ENCODE results near the gene C1GALT1. TPM values are rescaled to one million over a fixed set of nuclear protein-coding genes. Genes with fewer than 3 reads are reported as not detected.

C1GALT1 gene
- total and polyA plus RNA-seq, 9 of the 15 experiments (the other 6 are each of a cell fraction or from before 2014, with no cell fraction given): 5.0 to 33.2 (median 24.1) TPM

DNA sequence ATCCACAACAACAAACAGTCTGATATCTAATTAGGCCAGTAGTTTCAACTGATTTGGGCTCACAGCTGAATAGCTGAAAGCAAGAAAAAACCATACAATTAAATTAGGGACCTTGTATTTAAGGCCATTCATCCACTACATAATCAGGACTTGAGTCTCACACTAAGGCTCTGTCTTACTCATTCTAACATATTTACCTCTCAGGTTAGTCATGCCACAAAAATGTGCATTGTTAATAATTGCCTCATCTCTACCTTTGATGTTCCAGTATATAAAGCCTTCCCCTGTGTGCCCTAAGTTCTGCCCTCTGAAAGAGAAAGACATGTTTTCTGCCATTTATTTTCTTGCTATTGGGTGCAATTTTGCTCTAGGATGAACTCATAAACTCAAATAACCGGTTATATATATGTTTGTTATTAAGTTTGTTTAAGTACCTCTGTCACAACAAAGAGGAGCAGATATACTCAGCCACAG lies 5.3 kb upstream of the C1GALT1 start:
- BruUV-seq (replicated peaks): no TSS peak
- WGBS (ENCODE audit: insufficient coverage, low coverage, missing lambda C conversion rate): 36% methylated on average over 1 of the region's 1 CpG
- in situ Hi-C loops (cut with MboI) (no loop called here), intact Hi-C loops (cut with micrococcal nuclease) (no loop called here)
- Histone ChIP-seq H3K4me2 (ENCODE audit: insufficient read depth, low read length) (no peak overlapping the region), H3K4me1 (replicated peaks in 1 of 2; ENCODE audit: control insufficient read depth in 2 of 2, insufficient read depth in 2 of 2, low read length in 2 of 2) (peaks cover 0 to 20% of the 10 kb centered on the region in 2 experiments; a peak in 3 of 5 replicates), H3K27ac (ENCODE audit: extremely low read depth, low read depth, low read length) (no peak overlapping the region), H3K27me3 (ENCODE audit: control insufficient read depth in 2 of 2, insufficient read depth in 2 of 2, low read length in 2 of 2) (no peaks in the 10 kb centered on the region), H4K20me1 (replicated peaks; ENCODE audit: control insufficient read depth, insufficient read depth, low read length) (no peaks in the 10 kb centered on the region), H3K9me1 (ENCODE audit: control insufficient read depth, insufficient read depth, low read length) (no peaks in the 10 kb centered on the region), H3K4me3 (no peak overlapping the region), H3K36me3 (ENCODE audit: control insufficient read depth, insufficient read depth, low read length) (no peaks in the 10 kb centered on the region), H3K9ac (ENCODE audit: insufficient read depth in 1 of 2, low read depth in 2 of 2, low read length in 2 of 2) (peak overlapping the region in 1 of 2 experiments; percentile 2; a peak in 1 of 4 replicates), H3K79me2 (ENCODE audit: control insufficient read depth, insufficient read depth, low read length) (no peaks in the 10 kb centered on the region), H2AFZ (ENCODE audit: low read depth, low read length) (peak overlapping the region; percentile 85), H3K9me3 (replicated peaks; ENCODE audit: control insufficient read depth, insufficient read depth, low read depth, low read length) (no peaks in the 10 kb centered on the region)
- POLR2A ChIA-PET: no interaction called here
- ATAC-seq (no peak), FAIRE-seq (no peak), DNase-seq (ENCODE audit: extremely low read depth in 1 of 4, low spot score in 3 of 4) (no peak)
- CTCF ChIA-PET (ENCODE audit: low intra/inter-chr PET ratio): no interaction called here
- TF ChIP-seq ZNF311 (CRISPR knock-in tag; IDR thresholded peaks at IDR 0.05) (no peak), YY1 (IDR thresholded peaks at IDR 0.05; ENCODE audit: borderline replicate concordance in 1 of 3, control insufficient read depth in 1 of 3, extremely low read depth in 1 of 3, insufficient read depth in 3 of 3, insufficient read length in 1 of 3, insufficient replicate concordance in 2 of 3, low read depth in 1 of 3, low read length in 2 of 3) (no peak), SRSF7 (optimal IDR thresholded peaks at IDR 0.05; ENCODE audit: low read depth, low read length) (no peak), BRD9 (IDR thresholded peaks at IDR 0.05; ENCODE audit: low read depth, partially characterized antibody) (no peak), POLR2AphosphoS5 (IDR thresholded peaks at IDR 0.05; ENCODE audit: control insufficient read depth, insufficient read depth, low read depth, low read length) (no peak), BCOR (IDR thresholded peaks at IDR 0.05) (no peak), MTA2 (IDR thresholded peaks at IDR 0.05; ENCODE audit: low read depth) (no peak), ZNF354B (CRISPR knock-in tag; IDR thresholded peaks at IDR 0.05) (no peak), LARP7 (IDR thresholded peaks at IDR 0.05) (no peak), ZNF133 (CRISPR knock-in tag; IDR thresholded peaks at IDR 0.05) (no peak), SOX6 (IDR thresholded peaks at IDR 0.05) (peak; percentile 21; the same call in 1 of the 2 replicates), RAD51 (IDR thresholded peaks at IDR 0.05; ENCODE audit: borderline replicate concordance, low read depth) (no peak), ARID1B (IDR thresholded peaks at IDR 0.05) (peak; percentile 19; the same call in 1 of the 2 replicates), MAFK (IDR thresholded peaks at IDR 0.05; ENCODE audit: low read length) (no peak), PML (IDR thresholded peaks at IDR 0.05; ENCODE audit: low read length) (no peak), FOSL1 (tag; conservative IDR thresholded peaks at IDR 0.05) (peak; percentile 65)
- TF ChIP-seq, protein P1, sequence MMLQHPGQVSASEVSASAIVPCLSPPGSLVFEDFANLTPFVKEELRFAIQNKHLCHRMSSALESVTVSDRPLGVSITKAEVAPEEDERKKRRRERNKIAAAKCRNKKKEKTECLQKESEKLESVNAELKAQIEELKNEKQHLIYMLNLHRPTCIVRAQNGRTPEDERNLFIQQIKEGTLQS (IDR thresholded peaks at IDR 0.05): peak; percentile 79
- TF ChIP-seq, protein P1 (CRISPR knock-in tag; conservative IDR thresholded peaks at IDR 0.05): no peak
- TF ChIP-seq, protein P2, sequence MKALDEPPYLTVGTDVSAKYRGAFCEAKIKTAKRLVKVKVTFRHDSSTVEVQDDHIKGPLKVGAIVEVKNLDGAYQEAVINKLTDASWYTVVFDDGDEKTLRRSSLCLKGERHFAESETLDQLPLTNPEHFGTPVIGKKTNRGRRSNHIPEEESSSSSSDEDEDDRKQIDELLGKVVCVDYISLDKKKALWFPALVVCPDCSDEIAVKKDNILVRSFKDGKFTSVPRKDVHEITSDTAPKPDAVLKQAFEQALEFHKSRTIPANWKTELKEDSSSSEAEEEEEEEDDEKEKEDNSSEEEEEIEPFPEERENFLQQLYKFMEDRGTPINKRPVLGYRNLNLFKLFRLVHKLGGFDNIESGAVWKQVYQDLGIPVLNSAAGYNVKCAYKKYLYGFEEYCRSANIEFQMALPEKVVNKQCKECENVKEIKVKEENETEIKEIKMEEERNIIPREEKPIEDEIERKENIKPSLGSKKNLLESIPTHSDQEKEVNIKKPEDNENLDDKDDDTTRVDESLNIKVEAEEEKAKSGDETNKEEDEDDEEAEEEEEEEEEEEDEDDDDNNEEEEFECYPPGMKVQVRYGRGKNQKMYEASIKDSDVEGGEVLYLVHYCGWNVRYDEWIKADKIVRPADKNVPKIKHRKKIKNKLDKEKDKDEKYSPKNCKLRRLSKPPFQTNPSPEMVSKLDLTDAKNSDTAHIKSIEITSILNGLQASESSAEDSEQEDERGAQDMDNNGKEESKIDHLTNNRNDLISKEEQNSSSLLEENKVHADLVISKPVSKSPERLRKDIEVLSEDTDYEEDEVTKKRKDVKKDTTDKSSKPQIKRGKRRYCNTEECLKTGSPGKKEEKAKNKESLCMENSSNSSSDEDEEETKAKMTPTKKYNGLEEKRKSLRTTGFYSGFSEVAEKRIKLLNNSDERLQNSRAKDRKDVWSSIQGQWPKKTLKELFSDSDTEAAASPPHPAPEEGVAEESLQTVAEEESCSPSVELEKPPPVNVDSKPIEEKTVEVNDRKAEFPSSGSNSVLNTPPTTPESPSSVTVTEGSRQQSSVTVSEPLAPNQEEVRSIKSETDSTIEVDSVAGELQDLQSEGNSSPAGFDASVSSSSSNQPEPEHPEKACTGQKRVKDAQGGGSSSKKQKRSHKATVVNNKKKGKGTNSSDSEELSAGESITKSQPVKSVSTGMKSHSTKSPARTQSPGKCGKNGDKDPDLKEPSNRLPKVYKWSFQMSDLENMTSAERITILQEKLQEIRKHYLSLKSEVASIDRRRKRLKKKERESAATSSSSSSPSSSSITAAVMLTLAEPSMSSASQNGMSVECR (CRISPR knock-in tag; IDR thresholded peaks at IDR 0.05): no peak

Data from K562 (cell line).